AG04450 (cell line): Measurements from ENCODE around the gene KIF26B. TPM values are rescaled to one million over a fixed set of nuclear protein-coding genes. Genes with fewer than 3 reads are reported as not detected.

ENCODE experiments used
- CTCF ChIA-PET: fragments of 300-600, 350-600 bp; formaldehyde crosslinking; extraction: SDS; loops from one replicate; lab custom pipeline; 2022; ENCODE audit warnings: antibody characterized with exemption, inconsistent platforms; lab: Charles Lee
- POLR2A ChIA-PET: fragments of 350-600 bp; formaldehyde crosslinking; extraction: SDS; loops from one replicate; lab custom pipeline; 2021; ENCODE audit warnings: antibody characterized with exemption, inconsistent platforms; lab: Yijun Ruan, JAX
- DNase-seq: peaks from one replicate; pipeline ENCODE4 v3.0.0-alpha.2; 2011; ENCODE audit warnings: low read depth, low spot score
- H3K27ac ChIP-seq: one replicate; pipeline ENCODE4 v1.5.1; 2012; ENCODE audit warnings: low read depth, low read length, control low read depth
- H3K27me3 ChIP-seq: one replicate; pipeline ENCODE4 v1.6.0; 2012; ENCODE audit warnings: low read length; ENCODE audit not compliant: control insufficient read depth, insufficient read depth
- H3K4me3 ChIP-seq: 2 replicates; pipeline ENCODE4 v1.5.1; 2011; ENCODE audit warnings: mild to moderate bottlenecking, low read depth, low read length, control low read depth
- H3K9me3 ChIP-seq: 2 replicates; pipeline ENCODE4 v1.5.1; 2012; ENCODE audit warnings: low read length; ENCODE audit not compliant: control insufficient read depth, insufficient read depth
- polyA plus RNA-seq: library from polyadenylated mRNA; depleted of rRNA; stranded (reverse); fragments of >200 nt; gene quantifications from 2 replicates; pipeline ENCODE4 v1.2.3, GENCODE V29; 2011
- TF ChIP-seq, protein P1 (sequence below): IDR thresholded peaks from 2 replicates; pipeline ENCODE4 v1.5.1; 2011; ENCODE audit warnings: low read depth, low read length, control low read depth, inconsistent platforms

The KIF26B gene
- polyA plus RNA-seq, 1 experiment, result 2.4 TPM

DNA sequence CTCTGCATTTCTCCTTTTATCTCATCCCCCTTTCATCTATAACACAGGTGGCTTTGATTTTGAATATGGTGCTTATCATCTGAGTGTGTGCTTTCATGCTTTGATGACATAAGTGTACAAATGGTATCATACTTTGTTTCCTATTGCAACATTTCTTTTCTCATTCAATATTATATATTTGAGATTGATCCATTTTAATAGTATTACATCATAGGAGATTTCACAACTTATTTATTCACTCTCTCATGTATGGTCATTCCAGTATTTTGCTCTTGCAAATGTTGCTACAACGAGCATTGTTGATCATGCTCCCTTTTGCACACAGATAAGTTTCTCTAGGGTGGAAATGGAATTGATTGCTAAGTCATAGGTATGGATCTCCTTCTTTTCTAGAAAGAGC lies 302.8 kb downstream of the KIF26B start:
- ChIA-PET CTCF (no interaction called here), POLR2A (no interaction called here)
- no peak for DNase-seq
- TF ChIP-seq, protein P1, sequence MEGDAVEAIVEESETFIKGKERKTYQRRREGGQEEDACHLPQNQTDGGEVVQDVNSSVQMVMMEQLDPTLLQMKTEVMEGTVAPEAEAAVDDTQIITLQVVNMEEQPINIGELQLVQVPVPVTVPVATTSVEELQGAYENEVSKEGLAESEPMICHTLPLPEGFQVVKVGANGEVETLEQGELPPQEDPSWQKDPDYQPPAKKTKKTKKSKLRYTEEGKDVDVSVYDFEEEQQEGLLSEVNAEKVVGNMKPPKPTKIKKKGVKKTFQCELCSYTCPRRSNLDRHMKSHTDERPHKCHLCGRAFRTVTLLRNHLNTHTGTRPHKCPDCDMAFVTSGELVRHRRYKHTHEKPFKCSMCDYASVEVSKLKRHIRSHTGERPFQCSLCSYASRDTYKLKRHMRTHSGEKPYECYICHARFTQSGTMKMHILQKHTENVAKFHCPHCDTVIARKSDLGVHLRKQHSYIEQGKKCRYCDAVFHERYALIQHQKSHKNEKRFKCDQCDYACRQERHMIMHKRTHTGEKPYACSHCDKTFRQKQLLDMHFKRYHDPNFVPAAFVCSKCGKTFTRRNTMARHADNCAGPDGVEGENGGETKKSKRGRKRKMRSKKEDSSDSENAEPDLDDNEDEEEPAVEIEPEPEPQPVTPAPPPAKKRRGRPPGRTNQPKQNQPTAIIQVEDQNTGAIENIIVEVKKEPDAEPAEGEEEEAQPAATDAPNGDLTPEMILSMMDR, result no peak
- Histone ChIP-seq H3K27me3 (peaks cover 4% of the 10 kb centered on the region), H3K9me3 (no peaks in the 10 kb centered on the region), H3K27ac (no peak overlapping the region), H3K4me3 (no peak overlapping the region)

DNA sequence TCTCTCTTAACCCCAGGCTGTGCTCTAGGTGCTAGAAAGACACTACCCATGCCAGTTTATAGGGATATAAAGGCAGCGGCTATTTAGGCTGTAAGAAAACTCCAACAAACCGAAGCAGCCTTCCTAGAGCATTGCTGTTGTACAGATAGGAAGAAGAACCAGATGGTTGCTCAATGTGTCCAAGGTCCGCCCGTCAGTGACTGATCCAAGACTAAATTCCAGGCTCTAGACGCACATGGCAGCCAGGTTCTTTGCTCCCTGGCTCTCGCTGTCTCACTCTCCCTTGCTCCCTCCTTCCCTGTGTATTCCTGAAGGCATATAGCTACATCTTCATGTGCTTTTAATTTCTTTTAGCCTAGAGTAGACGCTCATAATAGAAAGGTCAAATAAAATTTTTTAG lies 303.4 kb downstream of the KIF26B start:
- CTCF ChIA-PET, result interaction anchor here (0.6 kb wide), 1 partner anchor 301 kb away, joined by 3 read pairs; no protein-coding TSS in a partner anchor

DNA sequence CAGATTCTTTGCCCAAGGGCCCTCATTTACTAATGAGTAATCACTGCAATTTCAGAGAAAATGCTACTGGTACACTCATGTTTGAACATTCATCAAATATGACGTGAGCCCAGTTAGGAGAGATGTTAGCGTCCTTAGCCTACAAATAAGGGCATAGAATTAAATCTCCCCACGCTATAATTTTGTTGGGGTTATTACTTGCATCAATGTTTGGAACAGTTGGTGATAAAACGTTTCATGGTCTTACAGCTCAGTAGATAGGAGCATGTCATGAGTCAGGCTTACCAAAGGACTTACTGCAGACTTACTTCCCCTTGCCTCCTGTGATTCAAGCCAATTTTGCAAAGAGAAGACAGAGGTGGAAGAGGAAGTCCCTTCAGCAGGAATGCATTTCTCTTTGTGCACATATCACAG lies 304.0 kb downstream of the KIF26B start:
- TF ChIP-seq, protein P1, result no peak
- Histone ChIP-seq H3K4me3 (no peak overlapping the region), H3K27ac (no peak overlapping the region), H3K9me3 (no peaks in the 10 kb centered on the region), H3K27me3 (peaks cover 4% of the 10 kb centered on the region)
- ChIA-PET CTCF (no interaction called here), POLR2A (no interaction called here)
- DNase-seq, result no peak

More for the DNA sequence above, 303.4 kb downstream of the KIF26B start:
- DNase-seq, result no peak
- H3K9me3 ChIP-seq, result no peaks in the 10 kb centered on the region
- H3K4me3 ChIP-seq, result no peak overlapping the region
- POLR2A ChIA-PET, result no interaction called here
- TF ChIP-seq, protein P1, result no peak
- no peak overlapping the region for H3K27ac ChIP-seq
- peaks cover 4% of the 10 kb centered on the region for H3K27me3 ChIP-seq

DNA sequence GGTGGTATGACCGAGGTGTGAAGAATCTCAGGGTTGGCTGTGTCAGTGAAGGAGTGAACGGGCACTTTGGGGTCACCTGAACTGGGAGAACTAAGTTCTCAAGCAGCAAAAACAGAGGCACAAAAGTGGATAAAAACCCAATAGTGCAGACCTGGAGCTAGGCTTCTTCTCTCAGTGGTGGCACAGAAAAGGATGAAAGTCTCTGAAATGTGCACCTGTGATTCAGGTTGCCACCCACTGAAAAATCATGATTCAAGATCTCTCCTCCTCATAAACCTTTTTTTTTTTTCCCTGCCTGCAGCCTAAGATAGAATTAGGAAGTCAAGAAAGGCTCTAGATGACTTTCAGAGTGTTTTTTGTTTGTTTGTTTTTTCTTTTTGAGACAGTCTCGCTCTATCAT lies 304.8 kb downstream of the KIF26B start:
- TF ChIP-seq, protein P1, result no peak
- CTCF ChIA-PET, result no interaction called here
- no peak overlapping the region for H3K4me3 ChIP-seq
- no peaks in the 10 kb centered on the region; the same call in 1 of the 2 replicates for H3K9me3 ChIP-seq
- no peak overlapping the region for H3K27ac ChIP-seq
- POLR2A ChIA-PET, result no interaction called here
- DNase-seq, result no peak
- peaks cover 4% of the 10 kb centered on the region for H3K27me3 ChIP-seq

DNA sequence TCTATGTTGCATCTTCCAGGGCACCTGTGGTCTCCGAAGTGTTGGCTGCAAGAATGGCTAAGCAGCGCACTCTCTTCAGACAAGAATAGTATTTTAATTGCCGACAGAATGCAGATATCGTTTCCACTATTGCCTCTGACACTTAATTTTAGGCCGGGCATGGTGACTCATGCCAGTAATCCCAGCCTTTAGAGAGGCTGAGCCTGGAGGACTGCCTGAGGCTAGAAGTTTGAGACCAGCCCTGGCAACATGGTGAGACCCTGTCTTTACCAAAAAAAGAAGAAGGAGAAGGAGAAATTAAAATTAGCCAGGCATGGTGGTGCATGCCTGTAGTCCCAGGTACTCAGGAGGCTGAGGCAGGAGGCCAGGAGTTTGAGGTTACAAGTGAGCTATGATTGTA lies 306.9 kb downstream of the KIF26B start:
- CTCF ChIA-PET, result no interaction called here
- POLR2A ChIA-PET, result no interaction called here
- TF ChIP-seq, protein P1, result no peak
- H3K27ac ChIP-seq, result no peak overlapping the region
- no peaks in the 10 kb centered on the region; the same call in 1 of the 2 replicates for H3K9me3 ChIP-seq
- no peak for DNase-seq
- H3K27me3 ChIP-seq, result peaks cover 4% of the 10 kb centered on the region
- no peak overlapping the region for H3K4me3 ChIP-seq
